Stimulated activated CD4-positive, alpha-beta T cell treated with anti-CD3 and anti-CD28 coated beads, Interleukin-4, amount 100 ng/mL, for 48 hours (primary cell): ENCODE results near the gene LRRC55.

Source experiments
- DNase-seq, 2 donors: peaks; one replicate each; pipeline ENCODE4 v3.0.0-alpha.2; 2020; ENCODE audit warnings: low read depth in 2 of 2

Gene LRRC55

DNA sequence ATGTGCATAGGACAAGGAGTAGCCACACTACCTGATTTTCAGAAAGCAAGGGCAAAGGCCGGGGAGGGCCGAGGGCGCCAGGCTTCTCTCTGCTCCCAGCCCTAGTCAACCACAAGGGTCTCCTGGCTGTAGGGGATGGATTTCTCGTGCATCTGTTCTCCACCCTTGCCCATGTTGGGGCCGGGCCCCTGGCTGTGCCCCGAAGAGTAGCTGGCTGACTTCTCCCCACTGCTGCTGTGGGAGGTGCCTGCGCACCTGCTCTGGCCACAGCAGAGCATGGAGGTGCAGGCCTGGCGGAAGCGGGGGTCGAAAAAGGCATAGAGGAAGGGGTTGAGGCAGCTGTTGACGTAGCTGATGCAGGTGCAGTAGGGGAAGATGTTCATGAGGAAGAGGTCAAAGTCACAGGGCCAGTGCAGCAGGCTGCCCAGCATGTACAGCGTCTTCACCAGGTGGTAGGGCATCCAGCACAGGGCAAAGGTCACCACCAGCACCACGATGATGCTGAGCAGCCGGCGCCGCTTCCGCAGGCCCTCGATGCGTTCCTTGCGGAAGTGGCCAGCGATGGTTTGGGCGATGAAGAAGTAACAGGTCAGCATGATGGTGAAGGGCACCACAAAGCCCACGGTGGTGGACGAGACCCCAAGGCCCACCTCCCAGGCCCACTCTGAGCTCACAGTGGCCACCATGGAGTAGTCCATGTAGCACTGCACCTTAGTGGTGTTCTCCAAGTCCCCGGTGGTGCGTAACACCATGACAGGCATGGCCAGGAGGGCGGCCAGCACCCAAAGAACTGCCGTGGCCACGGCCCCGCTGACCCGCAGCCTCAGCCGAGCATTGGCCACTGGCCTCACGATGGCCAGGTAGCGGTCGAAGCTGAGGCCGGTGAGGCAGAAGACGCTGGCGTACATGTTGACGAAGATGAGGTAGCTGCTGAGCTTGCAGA is 54.3 kb downstream of the LRRC55 start:
- DNase-seq = no peak

DNA sequence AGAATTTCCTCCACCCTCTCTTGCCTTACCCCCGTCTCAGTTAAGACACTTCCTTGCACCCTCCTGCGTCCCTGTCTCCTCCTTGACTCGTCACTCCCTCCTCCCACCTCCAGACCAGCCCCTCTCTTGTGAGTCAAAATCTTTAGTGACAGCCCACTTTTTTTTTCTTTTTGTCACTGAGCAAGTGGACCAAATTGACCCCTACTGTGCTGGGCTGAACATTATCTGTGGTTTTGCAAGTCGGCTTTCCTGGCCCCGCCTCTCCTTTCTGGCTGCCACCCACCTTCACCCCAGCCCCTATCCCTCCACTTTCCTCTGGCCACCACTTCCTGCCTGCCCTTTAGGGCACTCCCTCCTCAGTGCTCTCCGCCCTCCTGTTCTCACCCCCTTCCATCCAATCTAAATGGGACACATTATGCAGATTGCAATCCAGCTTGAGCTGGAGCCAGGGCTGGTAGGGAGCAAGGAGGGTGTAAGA is 55.5 kb downstream of the LRRC55 start, which contains the start of gene APLNR:
APLNR (minus strand) TSS at position 47 of the 478 bp plus-strand sequence. CDS start 246 bp downstream, outside the sequence.
- DNase-seq = no peak

DNA sequence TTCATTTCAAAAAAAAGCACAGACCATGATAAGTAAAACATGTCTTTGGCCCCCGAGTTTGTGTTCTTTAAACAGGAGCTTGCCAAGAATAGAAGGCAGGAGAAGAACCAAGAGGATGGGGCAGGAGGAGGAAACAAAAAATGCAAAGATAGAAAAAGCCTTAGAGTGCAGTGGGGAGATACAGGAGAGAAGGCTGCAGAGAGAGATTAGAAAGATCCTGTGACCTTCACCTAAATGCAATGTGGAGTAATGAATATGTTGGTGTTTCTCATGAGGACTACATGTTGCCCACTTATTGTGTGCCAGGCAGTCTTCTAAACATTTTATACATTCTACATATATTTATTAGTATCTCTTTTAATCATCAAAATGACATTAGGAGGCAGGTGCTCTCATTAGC is 57.6 kb downstream of the LRRC55 start:
- DNase-seq = no peak

DNA sequence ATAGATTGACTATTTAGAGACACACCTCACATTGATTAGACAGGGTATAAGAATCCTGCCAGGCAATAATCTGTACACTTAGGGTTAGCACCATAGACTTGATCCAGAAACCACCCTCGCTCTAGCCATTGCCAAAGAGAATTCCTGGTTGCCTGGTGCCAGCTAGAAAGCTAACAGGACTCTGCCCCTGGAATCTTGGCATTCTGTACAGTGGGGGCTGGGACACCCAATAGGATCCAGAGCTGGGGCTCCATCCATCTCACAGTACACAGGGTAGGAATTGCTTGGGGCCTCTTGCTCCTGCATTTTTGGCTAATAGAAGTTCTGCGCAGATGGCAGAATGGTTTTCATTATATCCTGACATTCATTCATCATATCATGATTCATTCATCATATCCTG is 58.3 kb downstream of the LRRC55 start:
- no peak for DNase-seq

DNA sequence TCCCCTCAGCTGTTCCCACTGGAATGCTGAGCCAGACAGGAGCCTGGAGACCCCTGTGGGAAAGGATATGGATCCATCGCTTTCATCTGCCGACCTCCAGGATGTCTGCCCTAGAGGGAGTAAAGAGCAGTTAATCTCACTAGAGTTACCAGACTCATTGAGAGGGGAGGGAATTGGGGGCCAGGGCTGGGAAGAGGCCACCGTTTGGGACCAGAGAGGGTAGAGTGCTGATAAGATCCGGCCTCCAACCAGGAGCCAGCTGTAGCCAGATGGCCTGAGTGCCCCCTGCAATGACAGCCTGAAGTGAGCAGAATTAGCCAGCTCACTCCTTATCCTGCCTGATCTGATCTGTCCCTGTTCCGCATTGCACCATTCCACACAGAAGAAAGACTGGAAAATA is 59.0 kb downstream of the LRRC55 start:
- DNase-seq = no peak
